Measurements from ENCODE around the gene MACROD2.

DNA sequence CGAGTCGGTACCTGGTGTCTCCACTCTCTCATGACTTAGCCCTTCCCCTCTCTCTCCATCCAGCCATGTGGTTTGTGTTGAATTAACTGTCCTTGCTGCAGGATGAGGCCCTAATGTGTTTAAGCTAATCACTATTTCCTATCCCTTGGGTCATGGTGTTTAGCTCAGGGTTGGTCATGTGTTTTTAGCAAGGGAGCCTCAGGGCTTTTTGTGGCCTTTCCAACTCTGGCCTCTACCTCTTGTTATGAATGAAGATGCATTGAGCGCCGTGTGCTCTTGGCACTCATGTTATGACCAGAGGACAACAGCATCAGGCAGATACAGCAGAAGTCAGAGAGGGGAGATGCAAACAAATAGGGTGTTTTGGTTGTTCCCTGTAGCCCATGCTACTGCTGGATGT lies 1016.3 kb downstream of the MACROD2 start:
- TF ChIP-seq, protein P1, sequence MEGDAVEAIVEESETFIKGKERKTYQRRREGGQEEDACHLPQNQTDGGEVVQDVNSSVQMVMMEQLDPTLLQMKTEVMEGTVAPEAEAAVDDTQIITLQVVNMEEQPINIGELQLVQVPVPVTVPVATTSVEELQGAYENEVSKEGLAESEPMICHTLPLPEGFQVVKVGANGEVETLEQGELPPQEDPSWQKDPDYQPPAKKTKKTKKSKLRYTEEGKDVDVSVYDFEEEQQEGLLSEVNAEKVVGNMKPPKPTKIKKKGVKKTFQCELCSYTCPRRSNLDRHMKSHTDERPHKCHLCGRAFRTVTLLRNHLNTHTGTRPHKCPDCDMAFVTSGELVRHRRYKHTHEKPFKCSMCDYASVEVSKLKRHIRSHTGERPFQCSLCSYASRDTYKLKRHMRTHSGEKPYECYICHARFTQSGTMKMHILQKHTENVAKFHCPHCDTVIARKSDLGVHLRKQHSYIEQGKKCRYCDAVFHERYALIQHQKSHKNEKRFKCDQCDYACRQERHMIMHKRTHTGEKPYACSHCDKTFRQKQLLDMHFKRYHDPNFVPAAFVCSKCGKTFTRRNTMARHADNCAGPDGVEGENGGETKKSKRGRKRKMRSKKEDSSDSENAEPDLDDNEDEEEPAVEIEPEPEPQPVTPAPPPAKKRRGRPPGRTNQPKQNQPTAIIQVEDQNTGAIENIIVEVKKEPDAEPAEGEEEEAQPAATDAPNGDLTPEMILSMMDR (IDR thresholded peaks at IDR 0.05), result no peak
- TF ChIP-seq POLR2A (IDR thresholded peaks at IDR 0.05), result no peak
